HG03342 (cell line): ENCODE data around the gene COPS2.
"Not testable (repeated sequence)": the region's sequence is repeated elsewhere in the genome, so short reads cannot be mapped to it uniquely, and the experiment has no call there.

ENCODE experiments used
- ATAC-seq: cut with Tn5 transposase; IDR thresholded peaks from one replicate; pipeline ENCODE4 v1.9.1; 2021; ENCODE audit warnings: mild to moderate bottlenecking, moderate library complexity; ENCODE audit not compliant: unreplicated experiment

COPS2 gene

DNA sequence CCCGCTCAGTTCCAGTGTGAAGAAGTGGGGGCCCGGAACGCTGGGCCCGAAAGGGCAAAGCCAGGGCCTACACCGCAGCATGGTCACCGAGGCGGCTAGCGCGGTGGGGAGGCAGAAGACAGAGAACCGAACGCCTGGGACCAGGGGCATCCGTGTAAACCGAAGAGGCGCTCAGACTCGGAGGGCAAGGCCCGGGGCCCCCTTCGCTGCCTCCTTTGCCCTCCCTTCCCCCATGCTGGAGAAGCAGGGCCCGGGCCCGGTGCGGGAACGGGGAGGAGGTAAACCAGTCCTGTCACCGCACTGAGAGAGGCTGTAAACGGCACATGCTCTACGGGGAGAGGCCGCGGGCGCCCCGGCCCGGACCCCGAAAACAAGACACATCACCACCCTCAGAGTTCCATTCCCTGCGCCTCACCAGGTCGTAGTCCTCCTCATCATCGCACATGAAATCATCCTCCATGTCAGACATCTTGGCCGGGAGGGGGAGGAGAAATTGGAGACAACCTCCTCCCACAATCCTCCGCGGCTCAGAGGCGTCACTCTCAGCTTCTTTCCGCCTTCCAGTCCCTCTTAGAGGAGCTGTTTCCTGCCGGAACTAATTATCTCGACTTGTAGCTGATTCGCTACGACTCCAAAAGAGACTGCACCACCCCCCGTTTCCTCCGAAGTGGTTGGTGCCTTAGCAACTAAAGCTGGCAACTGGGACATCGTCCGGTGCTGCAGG lies at the start of gene COPS2:
COPS2 (minus strand) TSS at position 490 of the 724 bp plus-strand sequence; CDS start at position 469, 21 bp downstream.
- peak; percentile 87 for ATAC-seq

DNA sequence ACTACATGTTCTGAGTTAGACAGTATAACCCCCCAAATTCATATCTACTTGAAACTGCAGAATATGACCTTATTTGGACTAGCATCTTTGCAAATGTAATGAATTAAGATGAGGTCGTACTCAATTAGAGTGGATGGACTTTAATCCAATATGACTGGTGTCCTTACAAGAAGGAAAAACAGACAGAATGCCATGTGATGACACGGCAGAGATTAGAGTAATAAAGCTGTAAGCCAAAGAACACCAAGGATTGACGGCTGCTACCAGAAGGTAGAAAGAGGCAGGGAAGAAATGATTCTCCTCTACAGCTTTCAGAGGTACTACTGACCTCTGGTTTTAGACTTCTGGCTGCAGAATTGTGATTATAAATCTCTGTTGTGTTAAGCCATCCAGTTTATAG lies 44.9 kb upstream of the COPS2 start:
- no peak for ATAC-seq

DNA sequence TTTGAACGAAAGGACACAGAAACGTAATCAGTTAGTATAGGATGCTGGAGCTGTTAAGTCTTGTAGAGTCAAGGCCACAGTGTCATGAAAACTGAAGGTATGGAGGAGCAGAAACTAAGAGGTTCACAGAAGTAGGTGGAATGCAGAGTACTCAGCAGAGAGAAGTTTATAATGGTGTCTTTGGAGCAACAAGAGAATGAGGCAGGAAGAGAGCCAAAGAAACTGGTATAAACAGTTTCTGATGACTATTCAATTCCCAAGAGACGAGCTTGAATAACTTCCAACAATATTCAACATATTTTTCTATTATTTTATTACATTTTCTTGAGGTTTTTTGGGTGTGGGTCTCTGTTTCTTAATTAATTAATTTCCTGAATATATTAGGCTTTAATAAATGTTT lies 44.3 kb upstream of the COPS2 start:
- no peak for ATAC-seq

DNA sequence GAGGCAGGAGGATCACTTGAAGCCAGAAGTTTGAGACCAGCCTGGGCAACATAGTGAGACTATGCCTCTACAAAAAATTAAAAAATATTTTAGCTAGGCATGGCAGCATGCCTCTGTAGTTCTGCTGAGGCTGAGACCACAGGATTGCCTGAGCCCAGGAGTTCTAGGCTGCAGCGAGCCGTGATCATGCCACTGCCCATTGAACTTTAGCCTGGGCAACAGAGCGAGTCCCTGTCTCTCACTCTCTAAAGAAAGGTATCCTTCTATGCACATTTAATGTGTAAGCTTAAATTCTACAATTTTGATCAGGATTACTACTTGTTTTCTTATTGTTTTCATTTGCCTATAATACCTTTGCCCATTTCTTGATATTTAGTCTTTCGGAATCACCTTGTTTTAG lies 41.5 kb upstream of the COPS2 start:
- no peak for ATAC-seq

DNA sequence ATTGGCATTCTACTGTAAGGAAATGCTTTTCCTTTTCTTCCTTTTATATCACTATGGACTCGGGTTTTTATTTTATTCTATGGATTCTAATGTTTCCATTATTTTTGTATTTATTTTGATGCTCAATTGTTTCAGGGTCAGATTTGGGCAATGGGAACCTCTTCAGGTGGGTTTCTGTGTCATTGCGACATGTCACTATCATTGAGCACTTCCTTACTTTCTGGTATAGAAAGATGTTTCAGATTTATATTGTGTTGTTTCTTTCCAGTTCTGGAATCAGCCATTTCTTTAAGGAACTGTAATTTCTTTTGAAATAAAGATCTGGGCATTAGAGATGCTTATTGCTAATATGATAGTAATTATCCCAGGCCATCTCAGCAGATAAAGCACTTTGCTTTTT lies 36.5 kb upstream of the COPS2 start:
- no peak for ATAC-seq

DNA sequence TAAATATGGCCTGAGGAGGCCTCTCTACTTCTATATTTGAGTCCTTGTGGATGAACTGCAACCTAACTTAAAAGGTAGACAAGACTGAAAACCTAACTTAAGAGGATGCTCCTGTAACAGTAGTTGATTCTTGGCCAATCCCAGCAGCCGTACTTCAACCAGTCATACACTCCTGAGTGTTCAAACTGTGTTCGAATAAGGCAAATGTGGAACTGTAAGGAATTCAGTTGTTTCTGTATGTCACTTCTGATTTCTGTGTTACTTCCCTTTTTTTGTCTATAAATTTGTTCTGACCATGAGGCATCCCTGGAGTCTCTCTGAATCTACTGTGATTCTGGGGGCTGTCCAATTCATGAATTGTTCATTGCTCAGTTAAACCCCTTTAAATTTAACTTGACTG lies 35.2 kb upstream of the COPS2 start:
- ATAC-seq: no peak

DNA sequence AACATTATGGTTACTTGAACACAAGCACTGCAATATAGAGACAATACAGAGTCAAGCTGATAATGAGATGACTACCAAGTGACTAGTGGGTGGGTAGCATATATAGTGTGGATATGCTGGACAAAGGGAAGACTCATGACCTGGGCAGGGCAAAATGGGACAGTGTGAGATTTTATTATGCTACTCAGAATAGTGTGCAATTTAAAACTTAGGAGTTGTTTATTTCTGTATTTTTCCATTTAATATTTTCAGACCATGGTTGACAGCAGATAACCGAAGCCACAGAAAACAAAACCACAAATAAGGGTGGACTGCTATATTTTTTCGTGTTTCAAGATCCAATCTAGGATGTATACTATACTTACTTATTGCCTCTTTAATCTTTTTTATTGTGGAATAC lies 34.2 kb upstream of the COPS2 start:
- ATAC-seq: no peak

DNA sequence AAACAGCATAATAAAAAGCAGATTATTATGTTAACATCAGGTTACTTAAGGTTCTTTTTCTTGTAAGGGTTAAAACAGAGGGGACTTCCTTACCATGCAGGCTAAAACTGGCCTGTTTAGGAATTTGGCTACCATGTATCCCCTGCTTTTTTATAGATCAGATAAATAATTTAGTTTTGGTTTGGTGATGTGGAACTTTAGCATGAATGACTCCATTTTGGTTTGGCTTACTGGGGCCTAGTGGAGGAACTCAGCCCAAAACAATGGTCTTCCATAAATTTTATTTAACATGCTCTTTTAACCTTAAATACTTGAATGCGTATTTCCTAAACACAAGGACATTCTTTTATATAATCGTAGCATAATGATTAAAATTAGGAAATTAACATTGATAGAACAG lies 33.5 kb upstream of the COPS2 start:
- ATAC-seq: no peak

DNA sequence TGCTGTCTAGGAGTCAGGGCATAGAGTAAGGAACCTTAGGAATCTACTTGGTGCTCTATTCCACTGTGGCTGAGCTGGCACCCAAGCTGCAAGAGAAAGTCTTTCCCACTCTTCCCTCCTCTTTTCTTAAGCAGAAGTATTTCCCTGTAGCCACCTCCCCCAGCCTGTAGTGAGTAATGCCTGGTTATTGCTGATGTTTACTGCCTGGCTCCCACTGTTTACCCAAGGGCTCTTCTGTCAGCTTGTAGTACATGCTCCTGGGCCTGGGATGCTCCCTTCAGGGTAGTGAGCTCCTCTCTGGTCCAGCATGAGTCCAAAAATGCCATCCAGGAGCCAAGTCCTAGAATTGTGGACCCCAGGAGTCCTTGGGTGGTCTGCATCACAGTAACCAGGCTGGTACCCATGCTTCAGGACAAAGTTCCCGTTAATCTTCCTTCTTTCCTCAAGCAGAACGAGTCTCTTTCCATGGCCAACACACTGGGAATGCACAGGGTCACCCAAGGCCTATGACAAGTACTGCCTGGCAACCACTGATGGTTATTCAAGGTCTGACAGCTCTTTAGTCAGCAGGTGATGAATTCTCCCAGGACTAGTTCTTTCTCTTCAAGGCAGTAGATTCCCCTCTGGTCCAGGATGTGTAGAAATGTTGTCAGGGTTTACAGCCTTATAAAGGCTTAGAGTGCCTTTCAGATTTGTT lies 32.3 kb upstream of the COPS2 start:
- ATAC-seq: no peak

DNA sequence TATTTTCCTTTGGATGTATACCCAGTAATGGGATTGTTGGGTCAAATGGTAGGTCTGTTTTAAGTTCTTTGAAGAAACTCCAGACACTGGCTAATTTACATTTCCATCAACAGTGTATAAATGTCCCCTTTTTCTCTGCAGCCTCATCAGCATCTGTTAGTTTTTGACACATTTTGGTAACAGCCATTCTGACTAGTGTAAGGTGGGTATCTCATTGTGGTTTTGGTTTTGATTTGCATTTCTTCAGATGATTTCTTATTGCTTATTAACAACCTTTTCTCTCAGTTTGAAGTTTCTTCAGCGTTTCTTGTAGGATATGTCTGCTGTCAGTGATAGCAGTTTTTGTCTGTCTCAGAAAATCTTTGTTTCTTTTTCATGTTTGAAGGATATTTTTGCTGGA lies 30.1 kb upstream of the COPS2 start:
- ATAC-seq: no peak

DNA sequence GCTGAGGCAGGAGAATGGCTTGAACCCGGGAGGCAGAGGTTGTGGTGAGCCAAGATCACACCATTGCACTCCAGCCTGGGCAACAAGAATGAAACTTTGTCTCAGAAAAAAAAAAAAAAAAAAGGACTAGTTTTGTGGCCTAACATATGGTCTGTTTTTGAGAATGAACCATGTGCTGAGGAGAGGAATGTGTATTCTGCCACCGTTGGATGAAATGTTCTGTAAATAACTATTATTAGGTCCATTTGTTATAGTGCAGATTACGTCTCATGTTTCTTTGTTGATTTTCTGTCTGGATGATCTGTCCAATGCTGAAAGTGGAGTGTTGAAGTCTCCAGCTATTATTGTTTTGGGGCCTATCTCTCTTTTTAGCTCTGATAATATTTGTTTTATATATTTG lies 28.3 kb upstream of the COPS2 start:
- not testable (repeated sequence) for ATAC-seq

DNA sequence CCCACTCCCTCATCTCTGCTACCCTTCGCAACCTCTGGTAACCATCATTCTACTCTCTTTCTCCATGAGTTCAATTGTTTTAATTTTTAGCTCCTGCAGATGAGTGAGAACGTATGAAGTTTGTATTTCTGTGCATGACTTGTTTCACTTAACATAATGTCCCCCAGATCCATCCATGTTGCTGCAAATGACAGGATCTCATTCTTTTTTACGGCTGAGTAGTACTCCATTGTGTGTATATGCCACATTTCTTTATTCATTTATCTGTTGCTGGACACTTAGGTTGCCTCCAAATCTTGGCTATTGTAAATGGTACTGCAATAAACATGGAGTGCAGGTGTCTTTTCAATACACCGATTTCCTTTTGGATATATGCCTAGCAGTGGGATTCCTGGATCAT lies 26.7 kb upstream of the COPS2 start:
- no peak for ATAC-seq

DNA sequence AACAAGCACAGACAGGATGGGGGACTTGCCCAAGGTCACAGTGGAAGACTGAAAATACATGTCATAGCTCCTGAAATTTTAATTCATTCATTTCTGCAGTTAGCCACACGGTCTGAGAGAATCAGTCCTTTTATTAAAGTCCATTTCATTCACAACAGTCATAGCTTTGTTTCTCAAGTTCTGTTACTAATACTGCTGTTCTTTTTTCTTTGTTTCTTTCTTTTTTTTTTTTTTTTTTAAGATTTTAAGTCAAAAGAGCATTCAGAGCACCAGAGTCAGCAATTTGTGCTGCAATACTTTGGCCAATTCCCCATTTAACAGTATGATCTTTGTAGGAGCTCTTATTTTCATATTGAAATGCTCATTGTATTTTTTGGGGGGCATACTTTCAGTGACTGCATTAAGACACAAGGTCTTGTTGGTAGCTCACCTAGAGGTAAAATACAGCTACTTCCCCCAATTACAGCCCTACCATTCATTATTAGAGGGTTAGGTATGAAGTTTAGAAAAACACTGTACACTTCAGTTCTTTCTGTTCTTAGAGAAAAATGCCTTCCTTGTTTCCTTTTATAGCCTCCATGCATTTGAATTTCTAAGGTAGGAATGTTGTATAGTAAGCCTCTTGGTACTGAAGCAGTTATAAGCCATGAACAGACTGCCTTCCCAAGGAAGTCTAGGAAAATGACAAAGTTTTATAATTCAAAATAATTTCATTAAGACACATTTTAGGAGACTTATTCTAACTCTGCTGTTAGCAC lies 24.2 kb upstream of the COPS2 start:
- no peak for ATAC-seq

DNA sequence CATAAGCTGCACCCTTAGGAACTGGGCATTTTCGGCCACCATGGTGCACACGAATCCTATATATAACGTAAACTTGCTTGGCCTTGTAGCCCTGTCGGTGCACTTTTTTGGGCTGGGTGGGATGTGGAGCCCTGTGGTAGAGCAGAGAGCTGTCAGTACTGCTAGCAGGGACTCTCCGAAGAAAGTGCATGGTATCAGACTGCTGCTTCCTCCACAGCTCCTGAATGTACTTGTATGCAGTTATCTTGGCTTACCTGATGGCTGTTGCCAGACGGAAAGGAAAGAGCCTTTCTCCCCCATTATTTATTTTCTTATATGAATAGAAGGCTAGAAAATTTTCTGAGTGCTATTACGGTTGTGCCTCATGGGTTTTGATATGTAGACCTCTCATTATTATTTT lies 23.1 kb upstream of the COPS2 start:
- no peak for ATAC-seq

DNA sequence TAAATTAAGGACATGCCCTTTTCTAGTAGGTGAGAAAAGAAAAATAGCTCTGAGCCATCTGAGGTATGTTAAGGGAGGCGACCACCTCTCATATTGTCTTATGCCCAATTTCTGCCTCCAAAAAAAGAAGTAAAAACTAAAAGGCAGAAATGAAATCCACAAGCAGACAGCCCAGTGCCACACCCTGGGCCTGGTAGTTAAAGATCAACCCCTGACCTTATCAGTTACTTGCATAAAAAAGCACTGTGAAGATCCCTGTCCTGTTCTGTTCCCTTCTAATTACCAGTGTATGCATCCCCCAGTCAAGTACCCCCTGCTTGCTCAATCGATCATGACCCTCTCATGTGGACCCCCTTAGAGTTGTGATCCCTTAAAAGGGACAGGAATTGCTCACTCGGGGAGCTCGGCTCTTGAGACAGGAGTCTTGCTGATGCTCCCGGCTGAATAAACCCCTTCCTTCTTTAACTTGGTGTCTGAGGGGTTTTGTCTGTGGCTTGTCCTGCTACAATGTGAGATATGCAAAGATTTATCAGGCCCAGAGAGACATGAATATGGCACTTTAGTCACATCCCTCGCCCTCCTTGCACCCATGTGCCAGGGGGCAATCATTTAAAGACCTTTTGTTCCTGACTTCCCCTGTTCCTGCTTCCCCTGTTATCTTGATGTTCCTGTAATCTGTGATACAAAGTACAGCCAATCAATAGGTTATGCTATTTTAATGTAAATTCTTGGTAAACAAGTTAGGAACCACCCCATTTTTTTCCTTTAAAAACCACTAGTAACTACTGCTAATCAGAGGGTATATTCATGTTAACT lies 20.4 kb upstream of the COPS2 start:
- ATAC-seq: not testable (repeated sequence)

DNA sequence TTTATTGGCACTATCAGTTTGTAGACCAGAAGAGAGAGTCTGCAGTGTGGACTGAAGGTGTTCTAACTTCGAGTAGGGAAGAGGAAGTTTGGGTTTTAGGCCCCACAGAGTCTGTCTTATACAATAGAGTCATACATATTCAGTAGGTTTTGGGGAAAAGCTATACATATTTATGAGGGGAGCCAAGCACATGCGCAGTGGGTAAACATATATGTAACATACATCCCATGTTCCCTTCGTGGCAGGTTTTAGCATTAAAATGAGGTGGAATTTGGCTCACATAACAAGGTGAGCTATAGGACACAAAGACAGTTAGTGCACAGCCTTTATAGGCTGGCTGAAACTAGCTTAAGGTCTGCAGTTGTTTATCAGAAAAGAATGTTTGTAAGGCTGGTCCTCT lies 19.5 kb upstream of the COPS2 start:
- no peak for ATAC-seq

DNA sequence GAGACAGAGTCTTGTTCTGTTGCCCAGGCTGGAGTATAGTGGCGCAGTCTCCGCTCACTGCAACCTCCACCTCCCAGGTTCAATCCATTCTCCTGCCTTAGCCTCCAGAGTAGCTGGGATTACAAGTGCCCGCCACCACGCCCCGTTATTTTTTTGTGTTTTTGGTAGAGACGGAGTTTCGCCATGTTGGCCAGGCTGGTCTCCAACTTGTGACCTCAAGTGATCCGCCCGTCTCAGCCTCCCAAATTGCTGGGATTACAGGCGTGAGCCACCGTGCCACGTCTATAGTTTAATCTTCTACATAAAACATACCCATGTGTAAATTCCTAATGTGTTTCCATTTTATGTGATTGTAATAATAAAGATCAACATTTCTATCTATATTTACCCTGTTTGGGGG lies 16.4 kb upstream of the COPS2 start:
- ATAC-seq: no peak

DNA sequence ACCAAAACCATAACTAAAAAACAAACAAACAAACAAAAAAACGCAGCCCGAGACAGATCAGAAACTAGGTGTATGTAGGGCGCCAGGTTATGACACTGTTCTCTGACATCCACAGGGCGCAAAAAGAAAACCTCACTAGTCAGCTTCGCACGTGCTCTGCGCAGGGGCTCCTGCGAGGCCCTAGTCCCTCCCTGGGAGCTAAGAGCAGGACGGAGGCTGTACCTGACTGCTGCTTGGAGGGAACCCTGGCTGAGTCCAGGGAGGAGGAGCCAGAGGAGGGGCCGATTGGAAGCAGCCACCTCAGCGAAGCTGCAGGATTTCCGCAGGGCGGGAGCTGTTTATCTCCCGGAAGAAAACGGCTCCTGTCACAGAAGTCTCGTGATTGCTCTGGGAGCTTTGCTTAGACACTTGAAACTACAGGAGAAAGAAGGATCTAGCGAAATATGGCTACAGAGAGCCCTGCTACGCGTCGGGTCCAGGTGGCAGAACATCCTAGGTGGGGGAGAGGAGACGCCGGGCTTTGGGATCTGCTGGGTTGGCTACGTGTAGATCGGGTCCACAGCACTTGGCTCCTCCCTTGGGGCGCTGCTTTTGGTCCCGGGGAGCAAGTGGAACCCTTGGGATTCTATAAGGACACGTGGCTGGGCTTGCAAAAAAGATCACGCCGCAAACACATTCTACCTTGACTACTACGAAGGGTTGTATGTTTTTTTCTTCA lies 14.6 kb upstream of the COPS2 start, which contains the start of gene GALK2:
GALK2 (plus strand) TSS at position 368 of the 718 bp plus-strand sequence; CDS start at position 444, 76 bp downstream.
- ATAC-seq: peak; percentile 92

DNA sequence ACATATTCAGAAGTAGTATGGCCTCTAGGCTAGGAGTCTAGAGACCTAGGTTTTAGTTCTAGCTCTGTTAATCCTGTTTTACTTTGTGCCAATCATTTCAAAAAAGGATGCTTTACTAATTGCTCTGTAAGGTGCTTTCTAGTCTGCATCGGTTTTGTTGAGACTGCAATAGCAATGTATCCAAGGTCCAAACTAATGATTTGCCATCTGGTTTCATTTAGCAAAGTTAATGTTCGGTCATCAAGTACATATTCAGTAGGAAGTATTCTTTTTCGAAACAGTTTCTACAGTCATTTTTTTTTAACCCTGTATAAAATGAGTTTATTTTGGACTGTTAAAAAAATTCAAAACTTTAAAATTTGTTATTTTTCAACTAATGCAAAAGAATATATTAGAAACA lies 12.6 kb upstream of the COPS2 start:
- no peak for ATAC-seq

DNA sequence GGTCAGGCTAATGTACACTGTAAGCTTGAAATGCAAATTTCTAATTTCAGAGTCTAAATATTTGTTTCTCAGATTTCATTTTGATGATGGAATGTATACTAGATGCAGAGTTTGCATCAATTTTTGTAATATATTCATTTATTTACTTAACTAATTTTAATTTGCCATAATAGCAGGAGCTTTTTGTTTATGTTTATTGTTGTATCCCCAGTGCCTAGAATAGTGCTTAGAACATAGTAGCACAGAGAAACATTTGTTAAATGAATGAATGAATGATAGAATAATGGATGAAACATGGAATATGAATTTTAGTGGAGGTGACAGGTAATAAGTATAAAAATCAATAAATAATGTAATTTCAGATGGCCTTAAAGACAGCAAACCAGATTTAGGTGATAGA lies 9.5 kb upstream of the COPS2 start:
- ATAC-seq: no peak
